Chondrocyte (in vitro differentiated cells): ENCODE data around the gene GPR82. TPM values are rescaled to one million over a fixed set of nuclear protein-coding genes. Genes with fewer than 3 reads are reported as not detected.
"Not testable (repeated sequence)": the region's sequence is repeated elsewhere in the genome, so short reads cannot be mapped to it uniquely, and the experiment has no call there.

Experiments used
- DNase-seq: peaks from one replicate; pipeline ENCODE4 v3.0.0; 2021; ENCODE audit warnings: mixed read lengths, low spot score
- H3K27ac Mint-ChIP-seq: one replicate; pipeline ENCODE4 v1.8.0; 2021; ENCODE audit warnings: mild to moderate bottlenecking, moderate library complexity, mixed read lengths; ENCODE audit not compliant: unreplicated experiment
- H3K27me3 Mint-ChIP-seq: 2 replicates; pipeline ENCODE4 v1.8.0; 2021; ENCODE audit warnings: low read depth, mixed read lengths
- H3K36me3 Mint-ChIP-seq: 2 replicates; pipeline ENCODE4 v1.8.0; 2021; ENCODE audit warnings: low read depth, mixed read lengths
- H3K4me1 Mint-ChIP-seq: 2 replicates; pipeline ENCODE4 v1.8.0; 2021; ENCODE audit warnings: low read depth, mild to moderate bottlenecking, mixed read lengths
- H3K4me3 Mint-ChIP-seq: one replicate; pipeline ENCODE4 v1.8.0; 2021; ENCODE audit warnings: mild to moderate bottlenecking, moderate library complexity, mixed read lengths; ENCODE audit not compliant: unreplicated experiment
- H3K9me3 Mint-ChIP-seq: 2 replicates; pipeline ENCODE4 v1.8.0; 2021; ENCODE audit warnings: low read depth, mixed read lengths
- CTCF ChIP-seq: fragments of 200-600 bp; sonication (generic); IDR thresholded peaks from 2 replicates; pipeline ENCODE4 v1.5.0; 2021; ENCODE audit warnings: antibody characterized with exemption, mild to moderate bottlenecking, moderate library complexity
- total RNA-seq: library from RNA; stranded (reverse); gene quantifications from 3 replicates; pipeline ENCODE4 v1.2.1, GENCODE V29; 2021

The GPR82 gene
- total RNA-seq, 1 donor from 2014 or later: not detected

- no peak overlapping the region for H3K27ac Mint-ChIP-seq
- no peak for TF ChIP-seq CTCF
- no peak overlapping the region for H3K4me3 Mint-ChIP-seq
- DNase-seq: no peak
- H3K4me1 Mint-ChIP-seq: peaks cover 13% of the 10 kb centered on the region
- peaks cover 9% of the 10 kb centered on the region for H3K36me3 Mint-ChIP-seq
- H3K9me3 Mint-ChIP-seq: peaks cover 29% of the 10 kb centered on the region
- no peaks in the 10 kb centered on the region for H3K27me3 Mint-ChIP-seq
Observed at GRCh38 chrX:41718481-41719235, 5.3 kb upstream of the GPR82 start.

GRCh38 chrX:41719610-41720009 lies 4.4 kb upstream of the GPR82 start:
- not testable (repeated sequence) for H3K36me3 Mint-ChIP-seq, H3K27me3 Mint-ChIP-seq, H3K4me3 Mint-ChIP-seq, DNase-seq
- Mint-ChIP-seq H3K27ac (peak overlapping the region; percentile 68), H3K9me3 (peaks cover 26% of the 10 kb centered on the region), H3K4me1 (peaks cover 13% of the 10 kb centered on the region)

GRCh38 chrX:41720125-41720779 lies 3.7 kb upstream of the GPR82 start:
- Mint-ChIP-seq H3K4me3 (no peak overlapping the region), H3K4me1 (peaks cover 13% of the 10 kb centered on the region), H3K36me3 (peaks cover 6% of the 10 kb centered on the region), H3K27me3 (no peaks in the 10 kb centered on the region), H3K27ac (peak overlapping the region; percentile 68), H3K9me3 (peaks cover 26% of the 10 kb centered on the region)
- no peak for DNase-seq
- no peak for TF ChIP-seq CTCF

- Mint-ChIP-seq H3K36me3 (peaks cover 6% of the 10 kb centered on the region), H3K27me3 (no peaks in the 10 kb centered on the region), H3K27ac (no peak overlapping the region), H3K4me3 (no peak overlapping the region), H3K9me3 (peaks cover 26% of the 10 kb centered on the region), H3K4me1 (peaks cover 13% of the 10 kb centered on the region)
- no peak for DNase-seq
- TF ChIP-seq CTCF: no peak
Observed at GRCh38 chrX:41721590-41721989, 2.4 kb upstream of the GPR82 start.

- H3K27ac Mint-ChIP-seq: no peak overlapping the region
- H3K9me3 Mint-ChIP-seq: peaks cover 20% of the 10 kb centered on the region
- no peaks in the 10 kb centered on the region for H3K27me3 Mint-ChIP-seq
- H3K36me3 Mint-ChIP-seq: peaks cover 3% of the 10 kb centered on the region
- no peak for DNase-seq
- H3K4me1 Mint-ChIP-seq: peaks cover 13% of the 10 kb centered on the region
- H3K4me3 Mint-ChIP-seq: no peak overlapping the region
- no peak for TF ChIP-seq CTCF
Observed at GRCh38 chrX:41722214-41722613, 1.8 kb upstream of the GPR82 start.
